GM18519 (cell line): Measurements from ENCODE around the gene DNM1.
A peak's percentile ranks its signal among the peaks of the same experiment; 100 is the strongest.

Experiments
- ATAC-seq: cut with Tn5 transposase; IDR thresholded peaks from one replicate; pipeline ENCODE4 v1.9.1; 2021; ENCODE audit warnings: mild to moderate bottlenecking, moderate library complexity; ENCODE audit not compliant: unreplicated experiment, low FRiP score

Gene DNM1

DNA sequence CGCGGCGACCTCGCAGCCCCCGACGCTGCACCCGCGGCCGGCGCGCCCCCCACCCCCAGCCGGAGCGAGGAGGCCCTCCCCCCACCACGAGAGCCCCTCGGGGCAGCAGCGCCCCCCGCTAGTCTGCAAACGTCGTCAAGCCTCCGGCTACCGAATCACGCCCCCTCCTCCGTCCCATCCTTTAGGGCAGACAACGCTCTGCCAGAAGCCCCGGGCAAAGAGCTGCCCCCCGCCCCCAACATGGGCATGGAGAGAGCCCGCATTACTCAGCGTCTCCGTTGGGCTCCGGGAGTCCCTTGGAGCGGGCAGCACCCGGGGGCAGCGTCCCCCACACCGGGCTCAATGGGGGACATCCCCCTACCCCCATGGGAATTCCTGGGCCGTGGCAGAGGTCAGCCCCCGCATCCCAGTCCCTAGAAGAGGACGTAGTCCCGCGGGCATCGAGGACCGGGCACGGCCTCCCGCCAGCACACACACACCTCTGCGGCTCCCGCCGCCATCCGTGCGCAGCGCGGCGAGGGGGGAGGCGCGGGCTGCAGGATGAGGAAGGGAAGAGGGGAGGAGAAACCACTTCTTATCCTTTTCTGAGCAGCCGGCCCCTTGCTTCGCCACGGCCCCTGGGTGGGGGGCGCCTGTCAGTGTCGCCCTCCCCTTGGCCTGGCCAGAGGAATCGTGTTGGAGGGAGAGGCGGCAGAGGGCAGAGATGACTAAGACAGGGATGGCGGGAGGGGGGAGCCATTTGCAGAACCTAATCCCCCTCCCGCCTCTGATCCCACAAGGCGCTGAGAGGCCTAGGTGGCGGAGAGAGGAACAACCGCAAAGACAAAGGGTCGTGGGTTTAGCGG is 750 bp downstream of the DNM1 start:
- no peak for ATAC-seq

DNA sequence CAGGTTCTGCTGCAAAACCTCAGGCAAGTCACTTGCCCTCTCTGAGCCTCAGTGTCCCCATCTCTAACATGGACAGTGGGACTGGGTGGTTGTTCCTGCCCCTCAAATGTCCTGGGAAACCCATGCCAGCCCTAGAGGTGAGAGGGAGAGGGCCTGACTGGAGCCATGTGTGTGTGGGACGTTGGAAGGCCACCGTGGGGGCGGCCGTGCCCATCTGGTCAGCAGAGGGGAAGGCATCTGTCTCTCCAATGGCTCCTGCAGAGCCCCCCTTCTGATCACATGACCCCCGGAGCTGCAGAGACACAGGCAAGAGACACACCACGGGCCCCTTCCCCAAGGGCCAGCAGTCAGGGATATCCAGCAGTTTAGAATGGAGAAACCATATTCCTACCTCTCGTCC is 1.7 kb downstream of the DNM1 start:
- no peak for ATAC-seq

DNA sequence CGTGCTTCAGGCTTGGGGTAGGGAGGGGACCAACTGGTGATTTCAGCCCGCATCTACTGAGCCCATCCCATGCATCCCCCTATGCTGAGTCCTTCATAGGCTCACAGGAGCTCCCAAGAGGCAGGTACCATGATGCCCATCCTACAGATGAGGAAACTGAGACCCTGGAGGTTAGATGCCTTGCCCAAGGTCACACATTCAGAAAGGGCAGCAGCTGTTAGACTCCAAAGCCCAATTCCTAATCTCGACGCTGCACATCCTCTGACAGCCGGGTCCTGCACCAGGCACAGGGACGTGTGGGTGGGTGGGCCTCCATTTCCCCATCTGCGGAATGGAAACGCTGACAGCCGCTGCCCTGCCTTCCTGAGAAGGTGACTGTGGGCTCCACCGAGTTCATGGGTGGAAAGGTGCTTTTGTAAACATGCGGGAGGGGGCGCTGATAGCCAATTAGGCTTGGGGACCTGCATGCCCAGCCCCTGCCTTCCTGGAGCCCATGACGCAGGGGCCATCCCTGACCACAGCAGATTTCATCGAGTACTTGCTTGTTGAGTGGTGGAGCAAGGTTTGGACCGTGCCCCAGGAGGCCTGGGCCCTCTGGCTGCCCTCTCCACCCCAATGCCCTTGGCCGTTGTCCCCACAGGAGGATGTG is 2.2 kb downstream of the DNM1 start:
- ATAC-seq: no peak

DNA sequence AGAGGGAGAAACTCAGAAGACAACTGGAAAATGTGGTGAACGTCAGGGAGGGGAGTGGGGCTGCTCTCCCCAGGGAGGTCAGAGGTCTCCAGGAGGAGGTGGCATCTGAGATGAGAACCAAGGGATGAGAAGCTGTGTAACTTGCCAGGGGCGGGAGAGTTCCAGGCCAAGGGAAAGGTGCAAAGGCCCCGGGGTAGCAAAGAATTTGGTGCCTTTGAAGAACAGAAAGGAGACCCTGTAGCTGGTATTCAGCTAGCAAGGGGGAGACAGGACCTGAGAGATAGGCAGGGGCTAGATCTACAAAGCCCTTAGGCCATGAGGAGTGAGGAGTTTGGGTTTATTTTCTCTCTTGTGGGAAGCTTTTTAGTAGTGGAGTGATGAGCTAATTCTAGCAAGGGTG is 3.3 kb downstream of the DNM1 start:
- ATAC-seq: no peak

DNA sequence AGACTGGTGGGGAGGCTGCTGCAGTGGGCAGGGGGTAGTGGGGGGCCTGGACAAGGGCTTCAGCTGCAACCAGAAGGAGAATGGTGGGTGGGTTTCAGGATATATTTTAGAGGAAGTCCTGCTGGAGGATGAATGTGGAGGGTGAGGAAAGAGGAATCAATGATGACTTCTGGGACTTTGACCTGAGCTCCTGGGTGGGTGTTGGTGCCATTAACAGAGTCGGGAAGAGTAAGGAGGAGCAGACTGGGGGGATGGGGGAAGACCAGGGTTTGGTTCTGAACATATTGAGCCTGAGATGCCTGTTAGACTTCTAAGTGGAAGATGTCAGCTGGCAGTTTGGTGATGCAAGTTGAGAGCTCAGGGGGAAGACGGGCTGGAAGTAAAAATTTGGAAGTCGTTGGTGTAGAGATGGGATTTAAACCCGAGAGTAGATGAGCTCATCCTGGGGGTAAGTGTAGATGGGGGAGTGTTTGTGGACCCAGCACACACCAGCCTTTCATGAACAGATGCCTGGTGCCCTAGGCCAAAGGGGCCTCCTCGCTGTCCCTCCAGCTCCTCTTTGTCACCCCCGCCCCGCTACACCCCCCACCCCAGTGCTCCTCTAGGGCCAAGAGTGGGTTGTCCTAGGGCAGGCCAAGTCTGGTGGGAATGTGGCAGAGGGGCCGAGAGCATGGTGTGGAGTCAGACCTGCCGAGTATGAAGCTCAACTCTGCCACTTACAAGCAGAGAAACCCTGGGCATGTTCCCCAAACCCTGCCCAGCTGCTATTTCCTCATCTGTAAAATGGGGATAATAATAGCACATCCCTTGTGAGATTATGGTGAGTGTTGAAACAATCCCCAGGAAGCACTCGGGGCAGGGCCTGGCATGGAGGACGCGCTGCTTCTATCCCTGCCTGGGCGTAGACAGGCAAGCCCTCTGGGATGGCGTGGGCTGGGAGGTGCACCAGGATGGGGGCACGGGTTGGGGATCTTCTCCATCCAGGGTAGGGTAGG is 4.0 kb downstream of the DNM1 start:
- no peak for ATAC-seq

DNA sequence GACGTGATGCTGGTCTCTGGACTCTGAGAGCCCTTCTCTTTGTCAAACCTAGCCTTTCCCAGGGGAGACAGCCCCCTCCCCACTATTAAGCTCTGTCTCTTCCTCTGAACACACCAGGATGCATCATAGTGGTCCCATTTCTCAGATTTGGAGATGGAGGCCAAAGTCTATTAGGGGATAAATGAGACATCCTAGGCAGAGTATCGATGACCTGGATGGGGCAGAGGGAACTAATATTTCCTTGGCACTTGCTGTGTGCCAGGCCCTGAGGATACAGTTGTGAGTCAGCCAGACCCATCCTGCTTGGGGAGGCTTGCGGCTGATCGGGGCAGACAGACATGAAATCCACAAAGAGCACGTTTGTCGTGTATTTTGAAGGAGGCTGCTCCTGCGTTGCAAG is 5.2 kb downstream of the DNM1 start:
- no peak for ATAC-seq

DNA sequence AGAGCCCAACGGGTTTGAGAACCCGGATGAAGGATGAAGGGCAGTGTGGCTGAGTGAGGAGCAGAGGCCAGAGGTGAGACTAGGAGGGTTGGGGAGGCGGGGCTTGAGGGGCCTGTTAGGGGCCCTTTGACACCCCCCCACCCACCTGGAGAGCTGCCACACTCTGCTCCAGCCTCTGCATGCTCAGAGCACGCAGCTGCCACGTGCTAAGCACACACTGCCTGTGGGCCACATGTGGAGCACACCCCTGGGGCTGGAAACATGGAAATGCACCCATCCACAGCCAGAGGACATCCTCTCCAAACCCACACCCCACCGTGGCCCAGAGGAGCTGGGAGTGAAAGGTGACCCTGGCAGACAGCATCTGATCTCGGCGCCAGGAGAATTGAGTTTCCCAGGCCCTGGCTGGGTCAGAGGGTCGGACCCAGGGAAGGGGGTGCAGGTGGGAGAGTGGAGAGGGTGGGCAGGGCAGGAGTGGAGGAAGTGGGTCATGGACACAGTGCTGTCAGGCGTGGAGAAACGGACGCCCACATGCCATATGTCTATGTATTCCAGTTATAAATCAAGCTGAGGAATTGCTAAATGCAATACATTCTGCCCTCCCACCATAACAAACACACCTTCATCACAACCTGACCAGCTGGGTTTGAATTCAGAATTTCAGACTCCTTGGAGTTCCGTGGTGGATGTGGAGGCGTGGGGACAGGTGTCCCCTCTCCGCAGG is 5.9 kb downstream of the DNM1 start:
- ATAC-seq: no peak

DNA sequence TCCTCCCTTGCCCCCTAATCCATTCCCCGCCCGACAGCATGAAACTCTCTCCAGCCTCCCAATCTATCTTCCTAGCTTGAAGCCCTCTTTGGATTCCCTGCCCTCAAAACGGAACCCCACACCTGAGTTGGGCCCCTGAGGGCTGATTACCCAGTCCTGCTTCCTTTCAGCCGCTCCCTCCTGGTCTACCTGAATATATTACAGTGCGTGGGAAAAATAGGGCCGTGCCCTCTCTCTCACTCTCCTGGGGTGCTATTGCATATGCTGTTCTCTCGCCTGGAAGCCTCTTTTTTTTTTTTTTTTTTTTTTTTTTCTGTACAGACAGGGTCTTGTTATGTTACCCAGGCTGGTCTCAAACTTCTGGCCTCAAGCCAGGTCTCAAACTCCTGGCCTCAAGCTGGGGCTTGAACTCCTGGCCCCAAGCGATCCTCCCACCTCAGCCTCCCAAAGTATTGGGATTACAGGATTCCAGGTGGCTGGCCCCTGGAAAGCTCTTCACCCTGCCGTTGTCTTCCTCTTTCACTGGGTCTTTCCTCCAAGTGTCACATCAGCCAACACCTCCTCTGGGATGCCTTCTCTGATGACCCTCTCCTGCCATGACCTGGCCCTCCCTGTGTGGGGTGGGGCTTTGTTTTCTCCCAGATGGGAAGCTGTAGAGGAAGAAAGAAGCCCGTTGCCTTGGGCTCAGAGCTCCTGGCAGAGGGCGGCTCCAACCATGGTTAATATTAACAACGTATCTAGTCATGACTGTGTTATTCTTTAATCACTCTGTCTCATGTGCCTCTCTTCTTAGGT is 8.2 kb downstream of the DNM1 start:
- no peak for ATAC-seq

DNA sequence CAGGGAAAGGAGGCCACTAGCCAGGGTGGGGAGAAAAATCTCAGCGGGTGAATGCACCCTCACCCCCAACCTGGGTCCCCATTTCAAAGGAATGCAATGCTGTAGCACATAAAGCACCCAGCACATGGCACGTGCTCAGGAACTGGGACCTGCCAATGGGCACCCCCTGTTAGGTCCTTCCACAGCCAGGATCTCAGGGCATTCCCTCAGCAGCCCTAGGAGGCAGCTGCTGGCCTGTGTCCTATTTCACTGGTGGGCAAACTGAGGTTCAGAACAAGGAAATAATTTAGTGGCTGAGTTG is 8.8 kb downstream of the DNM1 start:
- ATAC-seq: no peak

DNA sequence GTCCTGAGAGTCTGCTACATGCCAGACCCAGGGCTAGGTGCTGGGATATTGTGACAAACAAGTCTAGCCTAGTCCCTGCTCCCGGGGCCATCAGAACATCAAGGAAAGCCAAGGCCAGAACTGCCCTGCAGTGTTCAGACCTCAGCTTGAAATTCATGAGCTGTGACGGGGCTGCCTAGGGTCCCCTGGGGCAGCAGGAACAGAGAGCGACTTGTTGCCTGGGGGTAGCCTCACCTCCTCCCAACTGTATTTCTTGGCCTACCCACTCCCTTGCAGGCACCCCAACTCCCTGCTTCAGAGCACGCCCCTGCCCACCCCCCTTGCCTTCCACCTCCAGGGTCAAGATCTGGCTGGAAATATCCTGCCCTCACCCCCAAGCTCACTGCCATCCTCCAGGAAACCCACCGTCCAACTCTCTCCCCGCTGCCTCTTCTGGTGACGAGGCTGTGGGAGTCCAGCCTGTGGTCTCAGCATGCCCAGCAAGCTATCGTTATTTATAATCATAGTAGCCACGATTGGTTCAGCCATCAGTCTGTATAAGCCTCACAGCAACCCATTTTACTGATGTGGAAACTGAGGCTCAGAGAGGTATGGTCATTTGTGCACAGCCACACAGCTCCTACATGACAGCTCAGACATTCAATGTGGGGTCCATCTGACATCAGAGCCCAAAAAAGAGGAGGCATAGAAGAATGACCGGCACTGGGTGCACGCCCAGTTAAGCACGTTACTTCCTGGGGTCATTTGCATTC is 10.7 kb downstream of the DNM1 start:
- no peak for ATAC-seq

DNA sequence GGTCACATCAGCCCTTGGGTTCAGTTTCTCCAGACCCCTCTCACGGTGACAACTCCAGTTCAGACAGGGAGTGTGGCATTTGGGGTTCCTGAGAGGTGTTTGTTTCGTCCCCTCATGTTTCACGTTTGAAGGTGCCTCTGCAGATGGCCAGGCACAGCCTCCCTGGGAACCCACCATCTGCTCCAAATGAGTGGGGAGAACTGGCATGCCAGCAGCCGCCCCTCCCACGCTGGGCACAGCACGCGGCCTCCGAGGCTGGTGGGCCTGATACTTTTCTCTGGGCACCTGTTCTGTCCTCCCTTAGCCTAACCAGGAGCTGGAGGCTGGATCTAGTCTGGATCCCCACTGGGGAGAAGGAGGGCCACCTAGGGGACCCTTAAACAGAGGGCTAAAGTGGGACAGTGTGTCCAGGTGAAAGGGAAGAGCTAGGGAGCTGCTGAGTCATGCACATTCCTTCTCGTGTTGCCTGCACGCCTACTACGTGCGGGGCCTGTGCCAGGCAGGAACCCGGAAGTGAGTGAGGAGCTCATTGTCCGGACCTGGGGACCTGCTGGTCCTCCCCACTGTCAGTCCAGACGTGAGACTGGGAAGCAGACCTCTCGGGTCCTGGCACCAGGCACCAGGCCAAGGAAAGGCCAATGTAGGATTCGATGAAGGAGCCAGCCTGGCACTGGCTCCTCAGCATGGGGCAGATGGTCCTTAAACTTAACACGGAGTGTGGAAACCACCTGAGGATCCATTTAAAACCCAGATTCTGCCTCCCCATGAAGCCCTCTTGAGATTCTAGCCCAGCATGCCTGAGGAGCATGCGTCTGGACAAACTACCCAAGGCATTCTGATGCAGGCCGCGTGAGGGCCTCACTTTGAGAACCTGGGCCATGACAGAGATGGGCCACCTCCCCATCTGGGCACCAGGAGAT is 11.7 kb downstream of the DNM1 start:
- no peak for ATAC-seq

DNA sequence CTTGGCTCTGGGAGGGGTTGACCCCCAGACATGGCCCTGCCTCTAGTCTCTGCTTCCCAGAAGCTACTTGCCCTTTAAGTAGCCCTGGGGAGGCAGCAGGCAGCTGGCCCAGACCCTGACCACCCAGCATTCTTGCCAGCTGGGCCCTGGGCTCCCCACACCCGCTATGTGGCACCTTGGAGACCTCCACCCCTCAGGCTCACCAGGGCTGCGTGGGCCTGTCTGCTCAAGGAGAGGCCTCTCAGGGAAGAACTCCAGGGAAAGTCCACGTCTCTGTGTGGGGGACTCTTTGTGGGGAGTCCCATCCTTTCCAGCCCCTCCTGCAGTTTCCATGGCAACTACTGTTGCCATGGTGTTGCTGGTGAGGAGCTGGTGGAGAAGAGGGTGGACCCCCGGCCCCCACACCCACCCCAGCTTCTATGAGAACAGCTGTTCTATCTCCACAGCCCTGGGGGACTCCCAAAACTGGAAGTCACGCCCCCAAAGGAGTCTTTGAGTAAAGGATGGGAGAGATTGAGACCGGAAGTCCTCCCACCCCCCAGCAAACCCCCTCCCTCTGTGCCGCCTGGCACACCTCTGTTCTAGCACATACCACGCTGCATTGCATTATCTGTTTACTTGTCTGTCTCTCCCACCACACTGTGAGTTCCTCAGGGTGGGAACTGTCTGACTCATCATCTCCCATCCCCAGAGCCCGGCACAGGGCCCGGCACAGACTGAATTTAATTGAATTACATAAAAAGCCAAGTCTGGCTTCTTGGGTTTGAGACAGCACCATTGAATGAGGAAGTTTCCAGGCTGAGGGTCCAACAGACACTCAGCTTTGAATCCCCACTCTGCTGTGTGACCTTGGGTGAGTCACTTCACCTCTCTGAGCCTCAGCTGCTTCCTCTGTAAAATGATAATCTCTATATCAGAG is 12.6 kb downstream of the DNM1 start:
- ATAC-seq: no peak

DNA sequence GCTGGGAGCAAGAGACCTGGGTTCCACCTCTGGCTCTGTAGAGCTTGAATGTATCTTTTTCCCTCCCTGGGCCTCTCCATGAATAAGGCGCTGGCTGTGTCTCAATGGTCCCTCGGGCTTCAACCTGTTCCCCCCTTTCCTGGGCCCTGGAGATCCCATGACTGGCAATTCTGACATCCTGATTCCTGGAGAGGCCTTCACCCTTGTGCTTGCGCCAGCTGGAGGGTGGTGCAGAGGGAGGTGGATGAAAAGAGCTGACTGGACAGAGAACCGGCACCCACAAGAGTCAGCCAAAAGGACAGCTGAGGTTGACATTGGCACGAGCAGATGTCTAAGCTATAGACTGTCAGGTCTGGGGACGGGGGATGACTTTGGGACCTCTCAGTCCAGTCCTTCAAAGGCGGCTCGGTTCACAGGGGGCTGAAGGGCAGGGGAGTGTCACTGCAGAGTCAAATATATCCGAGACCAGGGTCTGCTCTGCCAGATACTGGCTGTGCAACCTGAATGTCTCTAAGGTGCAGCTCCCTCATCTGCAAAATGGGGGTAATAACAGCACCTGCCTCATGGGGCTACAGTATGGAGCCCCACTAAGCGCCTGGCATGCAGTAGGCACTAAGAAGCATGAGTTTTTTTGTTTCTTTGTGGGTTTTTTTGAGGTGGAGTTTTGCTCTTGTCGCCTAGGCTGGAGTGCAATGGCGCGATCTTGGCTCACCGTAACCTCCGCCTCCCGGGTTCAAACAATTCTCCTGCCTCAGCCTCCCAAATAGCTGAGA is 13.8 kb downstream of the DNM1 start:
- no peak for ATAC-seq

DNA sequence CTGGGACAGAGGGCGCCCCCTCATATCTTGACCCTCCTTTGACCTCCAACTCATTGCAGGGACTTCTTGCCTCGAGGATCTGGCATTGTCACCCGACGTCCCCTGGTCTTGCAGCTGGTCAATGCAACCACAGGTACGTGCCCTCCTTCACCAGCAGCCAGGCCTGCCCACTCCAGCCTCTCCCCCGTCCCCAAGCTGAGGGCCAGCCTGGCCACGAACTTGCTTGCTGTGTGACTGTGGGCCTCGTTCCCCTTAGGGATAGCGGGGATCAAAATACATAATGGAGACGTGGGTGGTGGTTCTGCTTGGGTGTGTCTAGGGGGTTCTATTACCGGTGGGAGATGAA is 15.0 kb downstream of the DNM1 start:
- no peak for ATAC-seq

DNA sequence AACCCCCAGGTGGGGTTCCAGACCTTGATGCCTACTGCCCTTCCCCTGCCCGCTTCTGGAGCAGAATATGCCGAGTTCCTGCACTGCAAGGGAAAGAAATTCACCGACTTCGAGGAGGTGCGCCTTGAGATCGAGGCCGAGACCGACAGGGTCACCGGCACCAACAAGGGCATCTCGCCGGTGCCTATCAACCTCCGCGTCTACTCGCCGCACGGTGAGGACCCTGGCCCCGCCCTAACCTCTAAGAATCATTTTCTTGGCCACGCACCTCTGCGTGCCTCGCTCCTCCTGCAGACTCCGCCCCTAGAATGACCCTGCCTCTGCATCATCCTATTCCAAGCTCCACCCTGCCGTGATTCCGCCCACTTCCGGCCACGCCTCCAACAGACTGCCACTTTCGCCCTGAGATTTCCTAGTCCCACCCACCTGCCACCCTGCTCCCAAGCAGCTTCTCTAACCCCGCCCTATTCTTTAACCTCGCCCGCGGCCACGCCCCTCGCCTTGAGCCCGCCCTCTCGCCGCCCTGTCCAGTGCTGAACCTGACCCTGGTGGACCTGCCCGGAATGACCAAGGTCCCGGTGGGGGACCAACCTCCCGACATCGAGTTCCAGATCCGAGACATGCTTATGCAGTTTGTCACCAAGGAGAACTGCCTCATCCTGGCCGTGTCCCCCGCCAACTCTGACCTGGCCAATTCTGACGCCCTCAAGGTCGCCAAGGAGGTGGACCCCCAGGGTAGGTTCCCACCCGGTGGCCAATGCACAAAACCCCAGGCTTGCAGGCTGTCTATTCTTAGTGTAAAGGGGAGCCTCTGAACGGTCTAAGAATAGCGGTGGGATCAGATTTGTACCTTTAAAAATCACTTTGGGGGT is 15.6 kb downstream of the DNM1 start:
- peak; percentile 68 for ATAC-seq
